Retinal pigment epithelial cell (primary cell): ENCODE results near the gene M1AP.

Experiments used
- DNase-seq: peaks from one replicate; pipeline ENCODE4 v3.0.0-alpha.2; 2010; ENCODE audit warnings: low read depth
- H3K4me3 ChIP-seq: 2 replicates; pipeline ENCODE4 v1.5.1; 2011; ENCODE audit warnings: mild to moderate bottlenecking, low read length, control low read depth, moderate library complexity
- CTCF ChIP-seq: conservative IDR thresholded peaks from 2 replicates; pipeline ENCODE4 v1.5.1; 2011; ENCODE audit warnings: low read depth, low read length, control low read depth, inconsistent platforms

The M1AP gene

GRCh38 chr2:74559912-74560311, 88.2 kb downstream of the M1AP start:
- DNase-seq: no peak
- no peak for TF ChIP-seq CTCF
- H3K4me3 ChIP-seq: no peak overlapping the region

GRCh38 chr2:74558284-74559230, 89.6 kb downstream of the M1AP start:
- no peak for TF ChIP-seq CTCF
- H3K4me3 ChIP-seq: no peak overlapping the region
- no peak for DNase-seq

- DNase-seq: no peak
- no peak for TF ChIP-seq CTCF
- H3K4me3 ChIP-seq: no peak overlapping the region
Observed at GRCh38 chr2:74556831-74557370, 91.2 kb downstream of the M1AP start.

GRCh38 chr2:74556159-74556558, 92.0 kb downstream of the M1AP start:
- no peak for DNase-seq
- H3K4me3 ChIP-seq: no peak overlapping the region
- no peak for TF ChIP-seq CTCF

- DNase-seq: no peak
- no peak for TF ChIP-seq CTCF
- H3K4me3 ChIP-seq: peak overlapping the region; percentile 94
Observed at GRCh38 chr2:74555610-74556103, 92.5 kb downstream of the M1AP start.

- TF ChIP-seq CTCF: peak; percentile 1
- DNase-seq: no peak
- peak overlapping the region; percentile 94 for H3K4me3 ChIP-seq
Observed at GRCh38 chr2:74554820-74555531, 93.2 kb downstream of the M1AP start.
